ENCODE results near the gene KCNF1.

DNA sequence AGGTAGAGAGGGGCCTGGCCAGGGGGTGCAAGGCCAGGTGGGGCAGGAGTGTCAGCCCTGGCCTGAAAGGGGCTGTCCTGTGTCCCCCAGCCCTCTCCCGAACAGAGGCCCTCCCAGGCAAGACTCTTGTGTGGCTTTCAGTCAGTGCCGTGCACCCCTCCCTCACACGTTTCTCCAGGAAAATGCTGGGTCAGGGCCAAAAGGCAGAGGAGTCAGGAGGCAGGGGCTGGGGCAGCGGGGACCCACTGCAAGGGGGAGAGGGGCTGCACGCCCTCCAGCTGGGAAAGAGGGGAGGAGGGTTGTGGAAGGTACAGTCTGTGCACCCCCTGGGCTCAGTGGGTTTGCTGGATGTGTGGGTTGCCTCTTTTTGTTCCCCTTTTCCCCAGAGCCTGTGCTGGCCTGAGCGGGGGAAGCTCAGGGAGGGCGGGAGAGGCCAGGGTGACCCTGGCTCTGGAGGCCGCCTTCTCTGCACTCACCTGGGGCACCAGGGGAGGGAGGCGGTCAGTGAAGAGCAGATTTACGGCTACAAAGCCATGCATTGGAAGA is 4.1 kb downstream of the KCNF1 start:
- no peak for TF ChIP-seq CTCF (IDR thresholded peaks at IDR 0.05)
- no peak for TF ChIP-seq EZH2phosphoT487 (IDR thresholded peaks at IDR 0.05)
- TF ChIP-seq EZH2 (IDR thresholded peaks at IDR 0.05), result no peak
